Endometrium (tissue), 2 donors: ENCODE measurements around the gene ITGA11.

Source experiments
- FAIRE-seq: peaks from 2 replicates; lab custom pipeline; 2012; peaks lifted over from hg19 to GRCh38; lab: Jason Lieb, UNC
- donor health status: control.
- donor health status: control.

ITGA11 gene

GRCh38 chr15:68328964-68329363 is 103.0 kb downstream of the ITGA11 start:
- no peak for FAIRE-seq

DNA sequence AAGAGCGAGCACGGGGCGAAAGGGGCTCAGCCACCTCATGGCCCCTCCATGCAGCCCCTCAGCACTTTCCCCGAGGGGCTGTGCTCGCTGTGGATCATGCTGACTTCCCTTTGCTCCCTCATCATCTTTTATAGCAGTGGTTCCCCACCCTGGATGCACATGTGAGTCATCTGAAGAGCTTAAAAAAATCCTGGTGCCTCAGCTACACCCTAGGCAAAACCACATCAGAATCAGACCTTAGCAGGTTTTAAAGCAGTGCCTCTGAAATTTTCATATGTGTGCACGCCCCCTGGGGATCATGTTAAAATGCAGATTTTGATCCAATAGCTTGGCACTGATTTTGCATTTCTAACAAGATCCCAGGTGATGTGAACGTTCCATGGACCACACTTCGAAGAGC is 103.5 kb downstream of the ITGA11 start:
- FAIRE-seq, result no peak

- FAIRE-seq, result no peak
Observed at GRCh38 chr15:68326711-68327354, 105.1 kb downstream of the ITGA11 start.

- no peak for FAIRE-seq
Observed at GRCh38 chr15:68325726-68326125, 106.2 kb downstream of the ITGA11 start.

DNA sequence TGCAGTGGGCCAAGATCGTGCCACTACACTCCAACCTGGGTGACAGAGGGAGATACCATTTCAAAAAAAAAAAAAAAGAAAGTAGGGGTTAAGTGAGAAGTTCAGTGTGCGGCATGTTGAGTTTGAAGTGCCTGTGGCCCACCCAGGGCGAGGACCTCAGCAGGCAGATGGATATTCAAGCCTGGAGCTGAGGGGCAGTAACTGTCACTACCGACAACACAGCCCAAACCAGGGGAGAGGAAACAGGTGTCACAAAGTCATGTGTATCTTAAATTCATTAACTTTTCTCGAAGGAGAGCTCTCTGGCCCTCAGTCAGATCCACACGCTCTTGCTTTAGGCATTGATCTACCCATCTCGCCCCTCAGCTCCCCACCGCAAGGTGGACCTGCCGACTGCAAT is 109.2 kb downstream of the ITGA11 start:
- FAIRE-seq, result no peak

DNA sequence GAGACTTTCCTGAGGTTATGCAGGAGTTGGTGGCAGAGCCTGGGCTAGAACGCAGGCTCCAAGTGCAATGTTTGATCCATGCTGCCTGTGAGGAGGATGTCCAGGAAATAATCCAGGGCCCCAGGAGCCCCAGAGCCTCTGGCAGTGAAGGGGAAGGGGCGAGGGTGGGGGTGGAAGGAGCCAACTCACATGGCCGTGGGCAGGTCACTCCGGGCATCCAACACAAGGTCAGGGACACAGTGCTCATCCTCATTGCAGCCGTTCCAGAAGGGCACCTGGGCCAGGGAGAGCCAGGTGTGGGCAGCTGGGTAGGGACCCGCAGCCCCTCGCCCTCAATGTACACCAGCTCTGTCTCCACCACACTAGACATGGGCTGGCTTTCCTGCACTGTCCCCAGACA is 110.7 kb downstream of the ITGA11 start:
- FAIRE-seq, result no peak

GRCh38 chr15:68319997-68320396 is 112.0 kb downstream of the ITGA11 start:
- no peak for FAIRE-seq

DNA sequence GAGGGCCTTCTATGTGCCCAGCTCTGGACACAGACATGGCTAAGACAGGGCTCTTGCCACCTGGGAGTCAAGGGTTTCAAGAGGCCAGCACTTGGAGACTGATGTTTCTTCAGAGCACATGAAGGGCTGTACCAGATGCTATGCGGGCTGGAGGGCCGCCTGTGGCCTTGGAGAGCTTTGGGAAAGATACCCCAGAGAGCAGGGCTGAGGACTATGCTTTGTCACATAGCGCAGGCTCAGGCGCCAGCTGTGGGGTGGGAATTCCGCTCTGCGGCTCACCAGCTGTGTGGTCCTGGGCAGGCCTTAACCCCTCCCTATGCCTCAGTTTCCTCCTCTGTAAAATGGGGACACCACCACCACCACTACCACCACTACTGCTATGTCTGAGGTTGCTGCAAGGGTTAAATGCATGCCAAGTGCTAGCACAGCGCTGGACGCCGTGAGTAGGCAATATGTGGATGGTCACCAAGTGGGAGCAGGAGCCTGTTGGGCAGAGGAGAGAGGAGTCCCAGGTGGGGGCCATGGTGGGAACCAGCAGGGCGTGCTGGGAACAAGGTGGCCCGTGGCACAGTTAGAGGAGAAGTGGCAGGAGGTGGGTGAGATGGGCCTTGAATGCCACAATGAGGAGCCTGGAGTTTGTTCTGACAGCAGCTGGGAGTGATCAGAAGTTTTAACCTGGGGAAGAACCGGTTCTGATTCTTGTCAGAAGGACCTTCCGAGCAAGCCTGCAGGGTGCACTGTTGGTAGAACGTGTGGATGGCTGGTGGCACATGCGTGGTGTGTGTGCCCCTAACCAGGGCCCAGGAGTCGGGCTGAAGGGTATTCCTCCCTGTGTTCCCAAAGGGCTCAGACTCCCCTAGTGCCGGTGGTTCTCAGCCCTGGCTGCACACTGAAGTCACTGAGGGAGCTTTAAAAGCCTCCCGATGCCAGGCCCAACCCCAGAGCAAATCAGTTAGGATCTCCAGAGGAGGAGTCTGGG is 112.7 kb downstream of the ITGA11 start:
- no peak for FAIRE-seq

DNA sequence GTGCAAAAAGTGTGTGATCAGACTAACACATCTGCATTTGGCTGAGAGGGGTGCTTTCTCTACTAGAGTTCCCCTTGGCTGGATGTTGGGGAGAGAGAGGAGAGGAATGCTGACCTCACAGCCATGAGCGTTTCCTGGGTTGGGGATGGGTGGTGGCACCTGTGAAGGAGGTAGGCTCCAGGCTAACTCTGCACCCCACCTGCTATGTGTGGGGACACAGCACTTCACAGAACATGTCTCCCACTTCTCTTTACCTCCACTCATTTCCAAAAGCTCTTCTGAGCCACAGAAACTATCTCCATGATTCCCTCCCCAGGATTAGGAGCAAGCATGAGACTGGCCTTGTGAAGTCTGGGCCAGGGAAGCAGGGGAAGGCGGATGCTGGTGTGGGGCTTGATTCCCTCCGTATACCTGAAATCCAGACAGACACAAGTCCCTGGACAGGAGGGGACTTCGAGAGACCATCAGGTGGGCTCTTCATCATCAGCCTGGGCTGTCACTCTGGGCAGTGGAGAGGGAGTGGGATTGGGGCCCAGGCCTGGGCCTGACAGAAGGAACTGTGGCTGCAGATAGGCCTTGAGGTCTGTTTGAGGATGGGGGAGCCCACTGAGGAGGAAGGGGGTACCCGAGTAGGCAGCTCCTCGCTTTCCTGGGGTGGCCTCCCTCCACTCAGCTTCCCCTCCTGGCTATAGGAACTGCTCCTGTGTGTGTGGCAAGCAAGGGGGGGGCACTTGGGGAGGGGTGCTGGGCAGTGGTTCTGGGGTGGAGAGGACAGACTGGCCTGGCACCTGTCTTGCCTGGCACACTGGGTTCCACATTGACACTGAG is 113.7 kb downstream of the ITGA11 start:
- FAIRE-seq, result no peak

- no peak for FAIRE-seq
Observed at GRCh38 chr15:68317281-68318007, 114.5 kb downstream of the ITGA11 start.

GRCh38 chr15:68316061-68316804 is 115.7 kb downstream of the ITGA11 start:
- FAIRE-seq, result no peak

DNA sequence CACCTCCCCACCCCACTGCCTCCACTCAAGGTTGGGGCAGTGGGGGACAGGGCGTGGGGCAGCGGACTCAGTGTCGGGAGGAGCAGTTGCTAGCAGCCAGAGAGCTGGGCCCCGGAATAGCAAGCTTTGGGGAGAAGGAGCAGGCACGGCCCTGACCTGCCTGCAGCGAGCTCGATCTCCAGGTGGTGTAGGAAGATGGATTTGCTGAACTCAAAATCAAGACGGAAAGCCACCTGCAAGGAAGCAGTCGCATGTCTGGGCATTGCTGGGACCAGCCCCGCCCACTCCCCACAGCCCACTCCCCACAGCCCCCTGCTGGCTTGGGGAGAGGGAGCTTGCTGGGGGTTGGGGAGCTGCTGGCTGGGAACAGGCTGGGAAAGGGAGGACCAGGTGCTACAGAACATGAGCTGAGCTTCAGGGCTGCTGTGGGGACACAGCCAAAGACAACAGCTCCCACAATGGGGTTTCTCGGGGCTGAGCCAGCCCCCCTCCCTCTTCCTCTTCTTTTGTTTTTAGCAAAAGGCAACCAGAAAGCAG is 116.4 kb downstream of the ITGA11 start:
- FAIRE-seq, result no peak

- no peak for FAIRE-seq
Observed at GRCh38 chr15:68315035-68315434, 116.9 kb downstream of the ITGA11 start.

DNA sequence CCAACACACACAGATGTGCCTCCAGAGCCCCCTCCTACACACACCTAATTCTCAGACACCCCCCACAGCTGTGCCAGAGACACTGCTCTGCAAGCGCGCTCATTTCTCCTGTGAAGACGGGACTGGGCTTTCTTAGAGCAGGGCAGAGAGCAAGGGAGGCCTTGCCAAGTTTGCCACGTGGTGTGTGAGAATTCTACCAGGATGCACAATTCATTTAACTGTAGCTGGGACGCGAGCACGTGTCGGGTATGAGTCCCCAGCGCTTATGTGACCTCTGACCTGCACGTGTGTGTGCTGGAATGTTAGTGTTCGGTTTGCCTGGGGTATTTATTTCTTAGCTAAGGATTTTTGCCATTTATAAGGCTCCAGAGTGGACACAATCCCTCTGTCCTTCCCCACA is 117.4 kb downstream of the ITGA11 start:
- FAIRE-seq, result no peak

DNA sequence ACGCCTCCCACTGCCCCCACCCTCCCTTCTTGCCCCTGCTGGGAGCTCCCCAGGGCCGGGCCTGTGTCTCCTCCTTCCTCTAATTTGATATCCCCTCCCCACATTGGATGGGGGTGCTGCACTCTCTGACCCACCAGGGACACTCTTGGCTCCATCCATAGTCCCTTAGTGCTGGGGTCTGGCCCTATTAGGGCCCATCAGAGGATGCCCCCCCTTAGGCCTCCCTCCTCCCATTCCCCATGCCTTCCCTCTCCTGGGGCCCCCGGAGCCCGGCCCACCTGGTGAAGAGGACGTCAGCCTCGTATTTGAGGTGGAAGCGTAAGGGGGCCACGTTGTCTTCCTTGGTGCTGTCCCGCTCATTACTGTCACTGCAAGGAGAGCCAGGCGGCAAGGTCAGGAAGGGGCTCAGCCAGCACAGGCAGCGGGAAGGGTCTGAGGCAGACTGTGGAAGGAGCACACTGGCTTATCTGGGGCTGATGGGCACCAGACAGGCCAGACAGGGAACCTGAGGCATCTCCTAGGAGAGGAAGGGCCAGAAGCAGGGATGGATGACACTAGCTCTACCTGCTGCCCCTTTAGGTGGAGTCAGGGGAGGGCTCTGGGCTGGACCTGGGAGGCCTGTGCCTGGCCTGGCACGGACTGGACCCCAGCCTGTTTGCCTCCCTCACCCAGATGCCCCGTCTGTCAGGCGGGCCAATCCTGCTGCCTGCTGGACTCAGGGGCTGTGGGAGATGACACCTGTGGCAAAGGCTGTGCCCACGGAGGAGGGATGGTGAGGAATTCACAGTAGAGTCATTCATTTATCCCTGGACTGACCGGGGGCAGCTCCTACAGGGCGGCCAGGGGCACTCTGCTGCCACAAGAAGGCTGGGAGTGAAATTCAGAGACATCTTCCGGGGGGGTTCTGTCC is 118.2 kb downstream of the ITGA11 start:
- FAIRE-seq, result no peak

- FAIRE-seq, result no peak
Observed at GRCh38 chr15:68312701-68313204, 119.2 kb downstream of the ITGA11 start.

DNA sequence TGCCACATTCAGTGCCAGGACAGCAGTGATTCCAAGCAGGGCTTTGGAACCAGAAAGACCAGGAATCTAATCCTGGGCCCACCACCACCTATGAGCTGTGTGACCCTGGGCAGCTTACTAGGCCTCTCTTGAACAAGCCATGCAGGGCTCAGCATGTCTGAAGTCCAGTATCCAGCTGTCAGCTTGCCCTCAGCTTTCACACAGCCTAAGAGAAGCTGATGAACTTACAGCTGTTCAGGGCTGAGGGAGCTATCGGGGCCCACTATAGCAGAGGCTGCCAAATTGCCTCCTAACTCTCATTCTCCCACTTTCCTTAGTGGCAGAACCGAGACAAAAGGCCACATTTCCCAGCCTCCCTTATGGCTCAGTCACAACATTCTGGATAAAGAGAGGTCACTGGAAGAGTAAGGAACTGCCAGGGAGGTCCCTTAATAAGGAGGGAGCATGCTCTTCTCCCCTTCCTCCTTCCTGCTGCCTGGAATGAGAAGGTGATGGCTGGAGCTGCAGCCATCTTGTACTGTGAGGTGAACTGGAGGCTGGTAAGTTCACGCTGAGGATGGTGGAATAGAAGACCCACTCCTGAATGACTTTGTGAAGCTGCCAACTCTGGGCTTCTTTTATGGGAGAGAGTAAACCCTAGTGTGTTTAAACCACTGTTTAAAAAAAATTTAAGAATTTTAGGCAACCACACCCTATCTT is 120.0 kb downstream of the ITGA11 start:
- FAIRE-seq, result no peak

- no peak for FAIRE-seq
Observed at GRCh38 chr15:68311464-68311835, 120.5 kb downstream of the ITGA11 start.
